Keratinocyte (primary cell): Measurements from ENCODE around the gene PRR19. TPM values are rescaled to one million over a fixed set of nuclear protein-coding genes. Genes with fewer than 3 reads are reported as not detected.

ENCODE experiments used
- DNase-seq: peaks from one replicate; pipeline ENCODE4 v3.0.0-alpha.2; 2011; ENCODE audit warnings: low read depth, missing footprints, low spot score
- FAIRE-seq: peaks from 2 replicates; lab custom pipeline; 2011; peaks lifted over from hg19 to GRCh38; lab: Jason Lieb, UNC
- H2AFZ ChIP-seq: 2 replicates; pipeline ENCODE4 v1.6.0; 2012; ENCODE audit warnings: low read length, control low read depth, inconsistent platforms; ENCODE audit not compliant: control insufficient read depth
- H3K27ac ChIP-seq: 2 replicates; pipeline ENCODE4 v1.5.1; 2011; ENCODE audit warnings: low read length; ENCODE audit not compliant: control insufficient read depth, insufficient read depth
- H3K27me3 ChIP-seq: 3 replicates; pipeline ENCODE4 v1.6.0; 2011; ENCODE audit warnings: low read length; ENCODE audit not compliant: control insufficient read depth, insufficient read depth; ENCODE audit errors: extremely low read depth
- H3K36me3 ChIP-seq, 2 experiments: 2 replicates in 1 of 2; 3 replicates in 1 of 2; pipeline ENCODE4 v1.5.1; 2011; ENCODE audit warnings: low read length in 2 of 2, mild to moderate bottlenecking in 1 of 2; ENCODE audit not compliant: control insufficient read depth in 2 of 2, insufficient read depth in 2 of 2; ENCODE audit errors: extremely low read depth in 1 of 2
- H3K4me1 ChIP-seq: 3 replicates; pipeline ENCODE4 v1.5.1; 2011; ENCODE audit warnings: low read length; ENCODE audit not compliant: control insufficient read depth, insufficient read depth; ENCODE audit errors: extremely low read depth
- H3K4me2 ChIP-seq: 3 replicates; pipeline ENCODE4 v1.6.0; 2011; ENCODE audit warnings: low read depth, low read length; ENCODE audit not compliant: control insufficient read depth, insufficient read depth; ENCODE audit errors: extremely low read depth
- H3K4me3 ChIP-seq, 3 experiments: fragments of 200-600 bp in 1 of 3; sonication (generic) in 1 of 3; 2 replicates in 2 of 3; 3 replicates in 1 of 3; pipeline ENCODE4 v1.5.1; 2011 to 2016; ENCODE audit warnings: low read length in 3 of 3, mild to moderate bottlenecking in 3 of 3, control low read depth in 2 of 3, inconsistent platforms in 1 of 3, low read depth in 1 of 3, mixed read lengths in 1 of 3, mixed run types in 1 of 3, moderate library complexity in 1 of 3; ENCODE audit not compliant: control insufficient read depth in 2 of 3, insufficient read depth in 2 of 3; ENCODE audit errors: extremely low read depth in 1 of 3
- H3K79me2 ChIP-seq: 2 replicates; pipeline ENCODE4 v1.6.0; 2012; ENCODE audit warnings: low read length; ENCODE audit not compliant: control insufficient read depth, insufficient read depth
- H3K9ac ChIP-seq: 3 replicates; pipeline ENCODE4 v1.6.0; 2011; ENCODE audit warnings: low read length; ENCODE audit not compliant: control insufficient read depth, insufficient read depth; ENCODE audit errors: extremely low read depth
- H3K9me1 ChIP-seq: 3 replicates; pipeline ENCODE4 v1.6.0; 2011; ENCODE audit warnings: low read length; ENCODE audit not compliant: control insufficient read depth, insufficient read depth; ENCODE audit errors: extremely low read depth
- H3K9me3 ChIP-seq: 2 replicates; pipeline ENCODE4 v1.5.1; 2012; ENCODE audit warnings: low read depth, low read length; ENCODE audit not compliant: control insufficient read depth
- H4K20me1 ChIP-seq: 3 replicates; pipeline ENCODE4 v1.6.0; 2011; ENCODE audit warnings: low read length; ENCODE audit not compliant: control insufficient read depth, insufficient read depth; ENCODE audit errors: extremely low read depth
- CTCF ChIP-seq, 3 experiments: IDR thresholded peaks in 1 of 3; conservative IDR thresholded peaks in 1 of 3; optimal IDR thresholded peaks in 1 of 3; 2 replicates in 2 of 3; 3 replicates in 1 of 3; pipeline versions ENCODE3 to v1.5.1; 2011; ENCODE audit warnings: low read length in 3 of 3, mild to moderate bottlenecking in 3 of 3, moderate library complexity in 2 of 3, control low read depth in 1 of 3, inconsistent platforms in 1 of 3; ENCODE audit not compliant: insufficient read depth in 2 of 3; ENCODE audit errors: extremely low read depth in 1 of 3
- EZH2 ChIP-seq: IDR thresholded peaks from one replicate; pipeline ENCODE4 v1.6.1; 2012; ENCODE audit warnings: inconsistent platforms, mild to moderate bottlenecking, low read length, moderate library complexity
- dilution Hi-C: fragments of 300-500 bp; cut with MboI; formaldehyde crosslinking; loops from one replicate; pipeline ENCODE4 v1.7.0; 2020; ENCODE audit warnings: low sequenced_read_pairs; ENCODE audit not compliant: extremely low pct_ligation_motif_present
- polyA plus RNA-seq, 5 experiments: library from polyadenylated mRNA; depleted of rRNA in 3 of 5; stranded (reverse) in 3 of 5; stranded (forward) in 1 of 5; unstranded in 1 of 5; fragments of >200 nt; gene quantifications; 1 replicate in 1 of 5; 2 replicates in 3 of 5; 3 replicates in 1 of 5; pipeline versions ENCODE4 v1.2.1 to v1.2.3, GENCODE V29; 2011 to 2012; ENCODE audit warnings: missing spikeins in 2 of 5, low read depth in 1 of 5, low replicate concordance in 1 of 5

PRR19 gene
- polyA plus RNA-seq, 1 donor (not counting 4 experiments of a cell fraction or from before 2014, with no cell fraction given), result 0.25 TPM

DNA sequence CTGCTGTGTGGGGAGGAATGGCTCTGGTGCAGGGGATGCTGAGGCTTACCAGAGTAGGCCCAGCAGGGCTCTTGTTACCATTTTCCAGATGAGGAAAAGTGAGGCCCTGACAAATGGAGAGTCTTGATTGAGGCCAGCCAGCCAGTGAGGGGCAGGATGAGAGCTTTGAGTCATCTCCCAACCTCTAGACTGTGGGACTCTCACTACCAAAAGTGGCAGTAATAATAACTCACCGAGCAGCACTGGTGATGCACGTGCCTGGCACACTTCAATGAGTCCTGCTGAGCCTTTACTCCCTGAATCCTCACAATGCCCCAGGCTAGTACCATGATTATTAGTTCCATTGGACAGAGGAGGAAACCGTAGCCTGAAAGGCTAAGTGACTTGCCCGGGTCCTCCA lies 25.1 kb upstream of the PRR19 start:
- Histone ChIP-seq H3K4me3 (peak overlapping the region in 1 of 3 experiments; percentile 8), H3K9me1 (peaks cover 5% of the 10 kb centered on the region), H3K9ac (peak overlapping the region; percentile 31), H4K20me1 (no peaks in the 10 kb centered on the region), H3K27me3 (no peaks in the 10 kb centered on the region), H3K79me2 (peaks cover 60% of the 10 kb centered on the region), H3K4me1 (peaks cover 55% of the 10 kb centered on the region), H3K36me3 (peaks cover 19 to 34% of the 10 kb centered on the region in 2 experiments), H3K4me2 (no peak overlapping the region), H3K9me3 (no peaks in the 10 kb centered on the region), H2AFZ (no peak overlapping the region), H3K27ac (peak overlapping the region; percentile 72)
- DNase-seq (peak; percentile 82), FAIRE-seq (peak; percentile 92)
- dilution Hi-C loops, result no loop called here
- TF ChIP-seq EZH2, result no peak
- TF ChIP-seq CTCF (optimal IDR thresholded peaks at IDR 0.05 in 1 of 3, IDR thresholded peaks at IDR 0.05 in 1 of 3, conservative IDR thresholded peaks at IDR 0.05 in 1 of 3; ENCODE audit: extremely low read depth in 1 of 3, insufficient read depth in 2 of 3, low read length in 3 of 3), result no peak

GRCh38 chr19:42277821-42278451 lies 24.0 kb upstream of the PRR19 start:
- Histone ChIP-seq H3K4me2 (peak overlapping the region; percentile 93), H3K9me3 (no peaks in the 10 kb centered on the region), H4K20me1 (no peaks in the 10 kb centered on the region), H3K4me3 (peak overlapping the region in 2 of 3 experiments; percentile 49 to 75), H3K27me3 (no peaks in the 10 kb centered on the region), H2AFZ (no peak overlapping the region), H3K36me3 (peaks cover 14 to 31% of the 10 kb centered on the region in 2 experiments), H3K27ac (peak overlapping the region; percentile 72), H3K79me2 (peaks cover 48% of the 10 kb centered on the region), H3K9ac (peak overlapping the region; percentile 68), H3K9me1 (peaks cover 5% of the 10 kb centered on the region), H3K4me1 (peaks cover 66% of the 10 kb centered on the region)
- DNase-seq (peak; percentile 87), FAIRE-seq (peak; percentile 93)
- TF ChIP-seq EZH2 (no peak), CTCF (optimal IDR thresholded peaks at IDR 0.05 in 1 of 3, IDR thresholded peaks at IDR 0.05 in 1 of 3, conservative IDR thresholded peaks at IDR 0.05 in 1 of 3; ENCODE audit: extremely low read depth in 1 of 3, insufficient read depth in 2 of 3, low read length in 3 of 3) (peak in 1 of 3 experiments; percentile 28)
- dilution Hi-C loops, result no loop called here
